ENCODE data around the gene RASGEF1B. TPM values are rescaled to one million over a fixed set of nuclear protein-coding genes. Genes with fewer than 3 reads are reported as not detected.

RASGEF1B gene
- total RNA-seq, 1 donor from 2014 or later = 45.1 TPM

- H3K9me3 ChIP-seq = no peaks in the 10 kb centered on the region
- no peaks in the 10 kb centered on the region for H3K36me3 ChIP-seq
- ATAC-seq = peak; percentile 57
- DNase-seq = no peak
- no peak overlapping the region for H3K4me3 ChIP-seq
- intact Hi-C loops (cut with DNase I) = no loop called here
- H3K27ac ChIP-seq = peak overlapping the region; percentile 84
- no peaks in the 10 kb centered on the region for H3K27me3 ChIP-seq
- H3K4me1 ChIP-seq = peaks cover 43% of the 10 kb centered on the region
- TF ChIP-seq CTCF (IDR thresholded peaks at IDR 0.05) = no peak
Measured at GRCh38 chr4:81504112-81505003, 32.7 kb upstream of the RASGEF1B start.

GRCh38 chr4:81503586-81503985 lies 31.9 kb upstream of the RASGEF1B start:
- DNase-seq (no peak), ATAC-seq (no peak)
- Histone ChIP-seq H3K27me3 (no peaks in the 10 kb centered on the region), H3K4me1 (peaks cover 38% of the 10 kb centered on the region), H3K9me3 (no peaks in the 10 kb centered on the region), H3K4me3 (no peak overlapping the region), H3K27ac (no peak overlapping the region), H3K36me3 (no peaks in the 10 kb centered on the region)
- intact Hi-C loops (cut with DNase I) = no loop called here
- TF ChIP-seq CTCF (IDR thresholded peaks at IDR 0.05) = no peak

- H3K4me3 ChIP-seq = no peak overlapping the region
- no peak overlapping the region for H3K27ac ChIP-seq
- H3K9me3 ChIP-seq = no peaks in the 10 kb centered on the region
- ATAC-seq (no peak), DNase-seq (no peak)
- H3K36me3 ChIP-seq = no peaks in the 10 kb centered on the region
- TF ChIP-seq CTCF (IDR thresholded peaks at IDR 0.05) = no peak
- intact Hi-C loops (cut with DNase I) = no loop called here
- peaks cover 28% of the 10 kb centered on the region for H3K4me1 ChIP-seq
- H3K27me3 ChIP-seq = no peaks in the 10 kb centered on the region
Measured at GRCh38 chr4:81502564-81502963, 30.9 kb upstream of the RASGEF1B start.

GRCh38 chr4:81499840-81500239 lies 28.1 kb upstream of the RASGEF1B start:
- no peaks in the 10 kb centered on the region for H3K27me3 ChIP-seq
- no peaks in the 10 kb centered on the region for H3K36me3 ChIP-seq
- peaks cover 7% of the 10 kb centered on the region for H3K4me1 ChIP-seq
- ATAC-seq (no peak), DNase-seq (no peak)
- no peak overlapping the region for H3K4me3 ChIP-seq
- TF ChIP-seq CTCF (IDR thresholded peaks at IDR 0.05) = no peak
- intact Hi-C loops (cut with DNase I) = no loop called here
- H3K9me3 ChIP-seq = no peaks in the 10 kb centered on the region
- H3K27ac ChIP-seq = no peak overlapping the region

- Histone ChIP-seq H3K9me3 (no peaks in the 10 kb centered on the region), H3K27me3 (no peaks in the 10 kb centered on the region), H3K4me1 (peaks cover 9% of the 10 kb centered on the region), H3K4me3 (no peak overlapping the region), H3K27ac (no peak overlapping the region), H3K36me3 (no peaks in the 10 kb centered on the region)
- intact Hi-C loops (cut with DNase I) = no loop called here
- TF ChIP-seq CTCF (IDR thresholded peaks at IDR 0.05) = no peak
- ATAC-seq (no peak), DNase-seq (no peak)
Measured at GRCh38 chr4:81498551-81499099, 26.9 kb upstream of the RASGEF1B start.

Measured in upper lobe of right lung (tissue), 1 donor.